Erythroblast (primary cell): ENCODE results near the gene IQSEC1.

Experiments used
- GATA1 ChIP-seq: IDR thresholded peaks from 2 replicates; pipeline ENCODE4 v1.6.1; 2011; ENCODE audit warnings: low read depth, mild to moderate bottlenecking, control low read depth, low read length, moderate library complexity
- POLR2A ChIP-seq: IDR thresholded peaks from 2 replicates; pipeline ENCODE4 v1.6.1; 2011; ENCODE audit warnings: mild to moderate bottlenecking, low read length

DNA sequence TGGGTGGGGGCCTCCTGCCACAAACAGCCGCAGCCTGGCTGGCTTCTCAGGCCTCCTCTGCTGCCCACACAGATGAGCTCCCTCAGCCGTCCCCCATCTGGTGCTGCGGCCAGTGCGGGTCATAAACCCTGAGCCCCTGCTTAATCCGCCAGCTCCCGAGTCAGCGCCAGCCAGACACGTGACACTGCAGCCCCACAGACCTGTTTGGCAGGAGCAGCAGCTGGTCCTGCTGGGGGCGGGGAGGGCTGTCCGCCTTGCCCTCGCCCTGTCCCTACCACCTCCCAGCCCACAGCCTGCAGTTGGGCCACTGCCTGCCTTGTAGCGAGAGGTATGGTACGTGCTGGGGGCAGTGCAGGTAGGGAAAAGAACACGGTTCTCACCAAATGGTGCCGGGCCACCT, 86.2 kb downstream of the IQSEC1 start:
- no peak for TF ChIP-seq POLR2A
- no peak for TF ChIP-seq GATA1
